Esophagus muscularis mucosa (tissue), 4 donors: ENCODE data around the gene B4GALT6.

Source experiments
- EP300 ChIP-seq: sonication (generic); formaldehyde crosslinking; IDR thresholded peaks from one replicate; pipeline ENCODE4 v1.6.1; 2017; ENCODE audit warnings: antibody characterized with exemption
- POLR2A ChIP-seq: fragments of 450-650 bp; IDR thresholded peaks from one replicate; pipeline ENCODE4 v1.6.1; 2017; ENCODE audit warnings: antibody characterized with exemption, moderate library complexity, mild to moderate bottlenecking, low read depth
- TF ChIP-seq, protein P1 (sequence below), 3 experiments: fragments of 200-600 bp in 2 of 3; fragments of 450-650 bp in 1 of 3; sonication (generic) in 2 of 3; IDR thresholded peaks; one replicate each; pipeline ENCODE4 v1.5.1; 2017 to 2019; ENCODE audit warnings: antibody characterized with exemption in 3 of 3, mild to moderate bottlenecking in 2 of 3, moderate library complexity in 1 of 3

DNA sequence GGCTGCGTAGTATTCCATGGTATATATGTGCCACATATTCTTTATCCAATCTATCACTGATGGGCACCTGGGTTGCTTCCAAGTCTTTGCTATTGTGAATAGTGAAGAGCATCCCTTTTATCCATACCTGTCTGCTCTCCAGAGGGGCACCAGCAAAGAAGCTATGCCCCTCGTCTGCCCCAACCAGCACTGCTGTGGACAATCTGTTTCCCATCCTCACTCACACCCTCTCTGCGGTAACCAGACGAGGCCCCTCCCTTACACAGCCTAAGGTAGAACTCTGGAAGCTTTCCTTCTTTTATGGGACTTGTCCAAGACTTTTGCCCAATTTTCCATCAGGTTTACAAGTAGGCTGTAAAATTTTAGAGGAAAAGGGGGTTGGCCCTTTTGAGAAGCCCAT, 67.8 kb downstream of the B4GALT6 start:
- TF ChIP-seq, protein P1, sequence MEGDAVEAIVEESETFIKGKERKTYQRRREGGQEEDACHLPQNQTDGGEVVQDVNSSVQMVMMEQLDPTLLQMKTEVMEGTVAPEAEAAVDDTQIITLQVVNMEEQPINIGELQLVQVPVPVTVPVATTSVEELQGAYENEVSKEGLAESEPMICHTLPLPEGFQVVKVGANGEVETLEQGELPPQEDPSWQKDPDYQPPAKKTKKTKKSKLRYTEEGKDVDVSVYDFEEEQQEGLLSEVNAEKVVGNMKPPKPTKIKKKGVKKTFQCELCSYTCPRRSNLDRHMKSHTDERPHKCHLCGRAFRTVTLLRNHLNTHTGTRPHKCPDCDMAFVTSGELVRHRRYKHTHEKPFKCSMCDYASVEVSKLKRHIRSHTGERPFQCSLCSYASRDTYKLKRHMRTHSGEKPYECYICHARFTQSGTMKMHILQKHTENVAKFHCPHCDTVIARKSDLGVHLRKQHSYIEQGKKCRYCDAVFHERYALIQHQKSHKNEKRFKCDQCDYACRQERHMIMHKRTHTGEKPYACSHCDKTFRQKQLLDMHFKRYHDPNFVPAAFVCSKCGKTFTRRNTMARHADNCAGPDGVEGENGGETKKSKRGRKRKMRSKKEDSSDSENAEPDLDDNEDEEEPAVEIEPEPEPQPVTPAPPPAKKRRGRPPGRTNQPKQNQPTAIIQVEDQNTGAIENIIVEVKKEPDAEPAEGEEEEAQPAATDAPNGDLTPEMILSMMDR (IDR thresholded peaks at IDR 0.05), result no peak
- no peak for TF ChIP-seq POLR2A
- no peak for TF ChIP-seq EP300
